Caco-2 (cell line): ENCODE results near the gene HS3ST3B1. TPM values are rescaled to one million over a fixed set of nuclear protein-coding genes. Genes with fewer than 3 reads are reported as not detected.

Experiments used
- BruUV-seq: library from RNA; stranded (reverse); fragments of 400-500 nt; replicated peaks from 2 replicates; lab custom pipeline; 2021; lab: Mats Ljungman, UMichigan
- CTCF ChIA-PET: fragments of 300-600 bp; sonication (Branson Sonifier 250); formaldehyde crosslinking; loops from one replicate; lab custom pipeline; 2022; ENCODE audit warnings: antibody characterized with exemption; lab: Charles Lee
- POLR2A ChIA-PET: fragments of 300-600 bp; sonication (Branson Sonifier 250); formaldehyde crosslinking; loops from one replicate; lab custom pipeline; 2022; ENCODE audit warnings: antibody characterized with exemption; lab: Charles Lee
- DNase-seq, 2 experiments: peaks; one replicate each; pipeline versions ENCODE4 v3.0.0 to v3.0.0-alpha.2; 2020 to 2022
- H3K27me3 ChIP-seq: replicated peaks from 2 replicates; pipeline ENCODE4 v1.6.0; 2011; ENCODE audit warnings: low read length; ENCODE audit not compliant: control insufficient read depth, insufficient read depth
- H3K36me3 ChIP-seq: 2 replicates; pipeline ENCODE4 v1.5.1; 2011; ENCODE audit warnings: low read length; ENCODE audit not compliant: control insufficient read depth, insufficient read depth
- H3K4me1 ChIP-seq: fragments of 250-450 bp; sonication (Bioruptor Pico); 2 replicates; pipeline ENCODE4 v1.5.1; 2020; ENCODE audit warnings: mild to moderate bottlenecking
- H3K4me3 ChIP-seq: 2 replicates; pipeline ENCODE4 v1.5.1; 2011; ENCODE audit warnings: low read depth, mild to moderate bottlenecking, control low read depth, low read length
- H3K9me3 ChIP-seq: fragments of 250-450 bp; sonication (Bioruptor Pico); 2 replicates; pipeline ENCODE4 v1.5.1; 2020; ENCODE audit warnings: mild to moderate bottlenecking, moderate library complexity
- H3K27ac Mint-ChIP-seq: one replicate; pipeline ENCODE4 v1.8.0; 2022; ENCODE audit warnings: mixed read lengths; ENCODE audit not compliant: unreplicated experiment
- H3K27me3 Mint-ChIP-seq: one replicate; pipeline ENCODE4 v1.8.0; 2022; ENCODE audit warnings: mixed read lengths; ENCODE audit not compliant: insufficient read depth, unreplicated experiment
- H3K36me3 Mint-ChIP-seq: one replicate; pipeline ENCODE4 v1.8.0; 2022; ENCODE audit warnings: mild to moderate bottlenecking, mixed read lengths; ENCODE audit not compliant: insufficient read depth, unreplicated experiment
- H3K4me1 Mint-ChIP-seq: one replicate; pipeline ENCODE4 v1.8.0; 2022; ENCODE audit warnings: low read depth, mixed read lengths; ENCODE audit not compliant: unreplicated experiment
- H3K4me3 Mint-ChIP-seq: one replicate; pipeline ENCODE4 v1.8.0; 2022; ENCODE audit warnings: mild to moderate bottlenecking, moderate library complexity, mixed read lengths; ENCODE audit not compliant: unreplicated experiment
- H3K9me3 Mint-ChIP-seq: one replicate; pipeline ENCODE4 v1.8.0; 2022; ENCODE audit warnings: mixed read lengths; ENCODE audit not compliant: unreplicated experiment
- intact Hi-C: fragments of 100-400 bp; cut with micrococcal nuclease; formaldehyde crosslinking; loops from one replicate; pipeline ENCODE4 v1.10.0; 2022; ENCODE audit not compliant: unreplicated experiment
- total RNA-seq: library from RNA; stranded (reverse); gene quantifications from 2 replicates; pipeline ENCODE4 v1.2.3, GENCODE V29; 2022
- TF ChIP-seq, protein P1 (sequence below), 2 experiments: fragments of 200-600 bp in 1 of 2; IDR thresholded peaks; 1 replicate in 1 of 2; 2 replicates in 1 of 2; pipeline versions ENCODE4 v1.5.1 to v1.8.0; 2011 to 2022; ENCODE audit warnings: antibody characterized with exemption in 1 of 2, control low read depth in 1 of 2, inconsistent platforms in 1 of 2, low read depth in 1 of 2, low read length in 1 of 2, mild to moderate bottlenecking in 1 of 2, moderate library complexity in 1 of 2; ENCODE audit not compliant: insufficient read depth in 1 of 2, severe bottlenecking in 1 of 2, unreplicated experiment in 1 of 2

Gene HS3ST3B1
- total RNA-seq, 1 experiment from 2014 or later: 1.9 TPM

DNA sequence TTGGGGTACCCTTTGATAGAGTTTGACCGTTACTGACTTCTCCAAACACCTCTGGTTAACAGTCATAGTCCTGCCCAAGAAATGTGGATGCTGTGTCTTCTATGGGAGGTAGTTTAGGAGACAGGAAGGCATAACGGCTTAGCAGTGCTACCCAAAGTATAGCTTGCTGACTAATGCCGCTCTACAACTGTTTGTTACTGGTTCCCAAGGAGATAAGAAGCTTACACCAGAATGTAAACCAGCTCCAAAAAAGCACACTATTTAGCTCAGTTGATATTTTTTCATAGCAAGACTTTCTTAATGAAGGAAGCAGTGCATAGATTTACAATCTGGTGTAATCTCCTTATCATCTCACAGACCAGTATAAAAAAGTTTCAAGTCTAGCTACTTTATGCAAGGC lies 95.7 kb downstream of the HS3ST3B1 start:
- intact Hi-C loops: no loop called here
- ChIA-PET POLR2A (no interaction called here), CTCF (interaction anchor here (0.5 kb wide), 1 partner anchor 256 kb away, joined by 3 read pairs; no protein-coding TSS in a partner anchor)
- H3K9me3 Mint-ChIP-seq: peaks cover 7% of the 10 kb centered on the region
- no peak for DNase-seq
- H3K27ac Mint-ChIP-seq: no peak overlapping the region
- no TSS peak for BruUV-seq
- no peaks in the 10 kb centered on the region for H3K36me3 Mint-ChIP-seq
- H3K4me3 Mint-ChIP-seq: no peak overlapping the region
- Histone ChIP-seq H3K36me3 (no peaks in the 10 kb centered on the region), H3K4me1 (no peaks in the 10 kb centered on the region), H3K9me3 (no peaks in the 10 kb centered on the region), H3K4me3 (no peak overlapping the region), H3K27me3 (no peaks in the 10 kb centered on the region)
- TF ChIP-seq, protein P1, sequence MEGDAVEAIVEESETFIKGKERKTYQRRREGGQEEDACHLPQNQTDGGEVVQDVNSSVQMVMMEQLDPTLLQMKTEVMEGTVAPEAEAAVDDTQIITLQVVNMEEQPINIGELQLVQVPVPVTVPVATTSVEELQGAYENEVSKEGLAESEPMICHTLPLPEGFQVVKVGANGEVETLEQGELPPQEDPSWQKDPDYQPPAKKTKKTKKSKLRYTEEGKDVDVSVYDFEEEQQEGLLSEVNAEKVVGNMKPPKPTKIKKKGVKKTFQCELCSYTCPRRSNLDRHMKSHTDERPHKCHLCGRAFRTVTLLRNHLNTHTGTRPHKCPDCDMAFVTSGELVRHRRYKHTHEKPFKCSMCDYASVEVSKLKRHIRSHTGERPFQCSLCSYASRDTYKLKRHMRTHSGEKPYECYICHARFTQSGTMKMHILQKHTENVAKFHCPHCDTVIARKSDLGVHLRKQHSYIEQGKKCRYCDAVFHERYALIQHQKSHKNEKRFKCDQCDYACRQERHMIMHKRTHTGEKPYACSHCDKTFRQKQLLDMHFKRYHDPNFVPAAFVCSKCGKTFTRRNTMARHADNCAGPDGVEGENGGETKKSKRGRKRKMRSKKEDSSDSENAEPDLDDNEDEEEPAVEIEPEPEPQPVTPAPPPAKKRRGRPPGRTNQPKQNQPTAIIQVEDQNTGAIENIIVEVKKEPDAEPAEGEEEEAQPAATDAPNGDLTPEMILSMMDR (IDR thresholded peaks at IDR 0.05; ENCODE audit: insufficient read depth in 1 of 2, low read depth in 1 of 2, low read length in 1 of 2, severe bottlenecking in 1 of 2, unreplicated experiment in 1 of 2): no peak
- H3K27me3 Mint-ChIP-seq: no peaks in the 10 kb centered on the region
- H3K4me1 Mint-ChIP-seq: no peaks in the 10 kb centered on the region

DNA sequence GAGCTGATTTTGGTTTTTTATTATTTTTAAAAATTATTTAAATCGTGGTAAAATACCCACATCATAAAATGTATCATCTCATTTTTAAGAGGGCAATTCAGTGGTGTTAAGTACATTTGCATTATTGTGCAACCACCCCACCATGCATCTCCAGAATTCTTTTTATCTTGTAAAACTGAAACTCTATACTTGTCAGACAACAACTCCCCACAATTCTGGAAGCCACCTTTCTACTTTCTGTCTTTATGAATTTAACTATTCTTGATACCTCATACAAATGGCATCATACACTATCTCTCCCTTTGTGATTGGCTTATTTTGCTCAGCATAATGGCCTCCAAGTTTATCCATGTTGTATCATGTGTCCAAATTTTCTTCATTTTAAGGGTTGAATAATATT lies 97.9 kb downstream of the HS3ST3B1 start:
- Histone ChIP-seq H3K4me3 (no peak overlapping the region), H3K9me3 (no peaks in the 10 kb centered on the region), H3K4me1 (no peaks in the 10 kb centered on the region), H3K36me3 (no peaks in the 10 kb centered on the region), H3K27me3 (no peaks in the 10 kb centered on the region)
- Mint-ChIP-seq H3K27me3 (no peaks in the 10 kb centered on the region), H3K36me3 (no peaks in the 10 kb centered on the region), H3K9me3 (peaks cover 7% of the 10 kb centered on the region), H3K27ac (no peak overlapping the region), H3K4me1 (no peaks in the 10 kb centered on the region), H3K4me3 (no peak overlapping the region)
- DNase-seq: no peak
- intact Hi-C loops: no loop called here
- ChIA-PET CTCF (no interaction called here), POLR2A (no interaction called here)
- BruUV-seq: no TSS peak
- TF ChIP-seq, protein P1 (IDR thresholded peaks at IDR 0.05; ENCODE audit: insufficient read depth in 1 of 2, low read depth in 1 of 2, low read length in 1 of 2, severe bottlenecking in 1 of 2, unreplicated experiment in 1 of 2): no peak

Other genes starting within 250 kb of the HS3ST3B1 start
- gene COX10, start 231.6 kb upstream of the HS3ST3B1 start, total RNA-seq: 13.5 and 14.0 TPM in 2 replicates
- not detected in 2 replicates for gene CDRT15, start 64.2 kb upstream of the HS3ST3B1 start, total RNA-seq